Spleen (tissue), 11 donors: ENCODE measurements around the gene SRPRA. TPM values are rescaled to one million over a fixed set of nuclear protein-coding genes. Genes with fewer than 3 reads are reported as not detected.
"Not testable (repeated sequence)": the region's sequence is repeated elsewhere in the genome, so short reads cannot be mapped to it uniquely, and the experiment has no call there.

Source experiments
- DNase-seq: peaks from one replicate; pipeline ENCODE4 v3.0.0-alpha.2; 2020
- H3K27ac ChIP-seq, 8 donors: fragments of 200-600 bp; sonication (generic) in 7 of 8; 1 replicate in 4 of 8; 2 replicates in 4 of 8; pipeline versions ENCODE4 v1.5.0 to v1.8.0; 2016 to 2021; ENCODE audit warnings: inconsistent platforms in 4 of 8, mild to moderate bottlenecking in 4 of 8, moderate library complexity in 1 of 8
- H3K27me3 ChIP-seq, 7 donors: fragments of 200-600 bp; sonication (generic) in 6 of 7; replicated peaks in 1 of 7; 1 replicate in 4 of 7; 2 replicates in 3 of 7; pipeline versions ENCODE4 v1.5.0 to v1.8.0; 2016 to 2021; ENCODE audit warnings: inconsistent platforms in 3 of 7, mild to moderate bottlenecking in 1 of 7
- H3K36me3 ChIP-seq, 6 donors: fragments of 200-600 bp; sonication (generic) in 5 of 6; 1 replicate in 4 of 6; 2 replicates in 2 of 6; pipeline versions ENCODE4 v1.5.0 to v1.8.0; 2016 to 2021; ENCODE audit warnings: inconsistent platforms in 2 of 6
- H3K4me1 ChIP-seq, 6 donors: fragments of 200-600 bp; sonication (generic) in 5 of 6; 1 replicate in 3 of 6; 2 replicates in 3 of 6; pipeline versions ENCODE4 v1.5.0 to v1.8.0; 2016 to 2021; ENCODE audit warnings: inconsistent platforms in 3 of 6
- H3K4me3 ChIP-seq, 8 donors: fragments of 200-600 bp; sonication (generic) in 7 of 8; 1 replicate in 4 of 8; 2 replicates in 4 of 8; pipeline versions ENCODE4 v1.5.0 to v1.8.0; 2016 to 2021; ENCODE audit warnings: inconsistent platforms in 4 of 8, mild to moderate bottlenecking in 4 of 8, moderate library complexity in 2 of 8
- H3K9me3 ChIP-seq, 8 donors: fragments of 200-600 bp; sonication (generic) in 7 of 8; 1 replicate in 4 of 8; 2 replicates in 4 of 8; pipeline versions ENCODE4 v1.5.0 to v1.8.0; 2016 to 2021; ENCODE audit warnings: inconsistent platforms in 4 of 8
- CTCF ChIP-seq, 11 experiments: fragments of 200-600 bp in 7 of 11; fragments of 450-650 bp in 4 of 11; sonication (generic) in 4 of 11; IDR thresholded peaks in 8 of 11; conservative IDR thresholded peaks in 3 of 11; 1 replicate in 7 of 11; 2 replicates in 4 of 11; pipeline versions ENCODE4 v1.4.0 to v1.8.0; 2016 to 2021; ENCODE audit warnings: antibody characterized with exemption in 11 of 11, inconsistent platforms in 4 of 11, mild to moderate bottlenecking in 1 of 11
- POLR2A ChIP-seq, 3 donors: fragments of 450-650 bp; IDR thresholded peaks; one replicate each; pipeline ENCODE4 v1.5.1; 2017; ENCODE audit warnings: antibody characterized with exemption in 3 of 3, mild to moderate bottlenecking in 1 of 3
- POLR2AphosphoS5 ChIP-seq, 3 donors: sonication (generic); formaldehyde crosslinking; IDR thresholded peaks; one replicate each; pipeline ENCODE4 v1.5.1; 2017; ENCODE audit warnings: antibody characterized with exemption in 3 of 3
- WGBS, 5 donors: extraction: QIAGEN DNeasy Blood & Tissue Kit in 3 of 5; methylation state at CpG; one replicate each; pipeline versions ENCODE4 v1.1.5 to v1.1.7; 2013 to 2018; 5-methylcytosine and 5-hydroxymethylcytosine counted together
- intact Hi-C: fragments of 100-400 bp; cut with DNase I; formaldehyde crosslinking; loops from one replicate; pipeline ENCODE4 v1.15.0; 2023; ENCODE audit warnings: low total_unique reads
- polyA plus RNA-seq, 3 donors: library from polyadenylated mRNA; stranded (reverse); fragments of 200-250 nt; gene quantifications; one replicate each; pipeline ENCODE4 v1.2.1, GENCODE V29; 2013
- total RNA-seq, 7 donors: library from RNA; depleted of rRNA in 3 of 7; stranded (reverse); fragments of >200 nt in 3 of 7; fragmentation: NEBNext Ultra II Directional in 4 of 7; extraction: Animal tissue kit (Norgen Biotek cat#: 25700) in 4 of 7; gene quantifications; one replicate each; pipeline versions ENCODE4 v1.1.0 to v1.2.1, GENCODE V29; 2016 to 2021
- donor health status: healthy with polysubstance abuse.
- donor health status: DM: no; HTN: no; CAD: no; lungs with moderate emphysema.
- donor health status: DM: no; HTN: no; CAD: no.
- donor health status: Bipolar disorder and iron deficiency.
- donor health status: healthy.
- donor health status: DM: no; HTN: no; CAD: no.
- donor health status: DM: yes; HTN: yes; CAD: no.

The SRPRA gene
- total and polyA plus RNA-seq, 10 donors, result 30.9 to 130 (median 110) TPM

- no peak overlapping the region for H3K27ac ChIP-seq
- H3K27me3 ChIP-seq, result no peaks in the 10 kb centered on the region
- H3K36me3 ChIP-seq, result peaks cover 0 to 90% (median 28%) of the 10 kb centered on the region in 6 donors
- intact Hi-C loops, result no loop called here
- no peak for TF ChIP-seq POLR2AphosphoS5 (IDR thresholded peaks at IDR 0.05)
- no peak for TF ChIP-seq POLR2A (IDR thresholded peaks at IDR 0.05)
- TF ChIP-seq CTCF (IDR thresholded peaks at IDR 0.05 in 8 of 11, conservative IDR thresholded peaks at IDR 0.05 in 3 of 11), result no peak
- peaks cover 0 to 9% (median 0%) of the 10 kb centered on the region in 6 donors for H3K4me1 ChIP-seq
- DNase-seq, result no peak
- no peaks in the 10 kb centered on the region for H3K9me3 ChIP-seq
- no peak overlapping the region for H3K4me3 ChIP-seq
- WGBS, 5 donors, result 88 to 94% (median 93%) methylated on average over 4 of the region's 4 CpGs
Observed at GRCh38 chr11:126256216-126256615, 12.5 kb downstream of the SRPRA start.

DNA sequence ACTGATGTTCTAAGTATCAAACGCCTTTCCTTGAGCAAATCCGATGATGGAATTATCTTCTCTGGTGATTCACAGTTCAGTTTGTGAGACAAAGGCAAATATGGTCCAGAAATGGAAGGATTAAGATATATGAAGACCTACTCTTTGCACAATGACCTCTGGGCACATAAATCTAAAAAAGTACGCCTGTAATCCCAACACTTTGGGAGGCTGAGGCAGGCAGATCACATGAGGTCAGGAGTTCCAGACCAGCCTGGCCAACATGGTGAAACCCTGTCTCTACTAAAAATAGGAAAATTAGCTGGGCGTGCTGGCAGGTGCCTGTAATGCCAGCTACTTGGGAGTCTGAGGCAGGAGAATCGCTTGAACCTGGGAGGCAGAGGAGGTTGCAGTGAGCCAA lies 13.2 kb downstream of the SRPRA start:
- H3K4me1 ChIP-seq, H3K27me3 ChIP-seq, H3K27ac ChIP-seq, DNase-seq, H3K9me3 ChIP-seq, H3K4me3 ChIP-seq, intact Hi-C loops: not testable (repeated sequence)
- WGBS, 5 donors, result 95 to 99% (median 98%) methylated on average over 5 of the region's 5 CpGs
- H3K36me3 ChIP-seq, result peaks cover 0 to 90% (median 30%) of the 10 kb centered on the region in 6 donors

- Histone ChIP-seq H3K27me3 (no peaks in the 10 kb centered on the region), H3K36me3 (peaks cover 0 to 90% (median 30%) of the 10 kb centered on the region in 6 donors)
- intact Hi-C loops, result no loop called here
Observed at GRCh38 chr11:126254819-126255218, 13.9 kb downstream of the SRPRA start.

DNA sequence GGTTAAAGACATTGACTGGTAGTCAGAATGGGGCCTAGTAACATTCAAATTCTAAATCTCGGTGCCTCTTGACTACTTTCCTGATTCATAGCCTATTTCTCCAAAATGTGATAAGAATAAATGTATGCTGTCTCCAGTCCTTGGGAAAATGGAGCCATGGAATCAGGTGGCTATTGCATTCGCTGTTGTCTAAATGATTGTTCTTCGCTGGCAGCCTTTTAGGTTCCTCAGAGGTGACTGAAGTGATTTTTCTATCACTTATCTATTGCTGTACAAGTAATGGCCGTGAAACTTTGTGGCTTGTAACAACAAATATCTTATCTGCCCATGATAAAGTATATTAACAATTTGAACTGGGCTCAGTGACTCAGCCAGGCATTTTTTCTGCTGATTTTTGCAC lies 15.4 kb downstream of the SRPRA start:
- Histone ChIP-seq H3K36me3 (peaks cover 0 to 95% (median 30%) of the 10 kb centered on the region in 6 donors), H3K27me3 (no peaks in the 10 kb centered on the region), H3K4me1 (no peaks in the 10 kb centered on the region), H3K4me3 (no peak overlapping the region), H3K9me3 (no peaks in the 10 kb centered on the region), H3K27ac (no peak overlapping the region)
- 84 to 98% (median 98%) methylated on average over 4 of the region's 4 CpGs for WGBS, 5 donors
- intact Hi-C loops, result no loop called here
- TF ChIP-seq POLR2AphosphoS5 (IDR thresholded peaks at IDR 0.05) (no peak), CTCF (IDR thresholded peaks at IDR 0.05 in 8 of 11, conservative IDR thresholded peaks at IDR 0.05 in 3 of 11) (no peak), POLR2A (IDR thresholded peaks at IDR 0.05) (no peak)
- DNase-seq, result no peak

More at GRCh38 chr11:126254819-126255218, 13.9 kb downstream of the SRPRA start:
- H3K4me1 ChIP-seq, result no peaks in the 10 kb centered on the region
- WGBS, 5 donors, result 67 to 77% (median 74%) methylated on average over 1 of the region's 1 CpG
- no peak overlapping the region for H3K4me3 ChIP-seq
- H3K27ac ChIP-seq, result no peak overlapping the region
- no peak for DNase-seq
- H3K9me3 ChIP-seq, result no peaks in the 10 kb centered on the region
- TF ChIP-seq CTCF (IDR thresholded peaks at IDR 0.05 in 8 of 11, conservative IDR thresholded peaks at IDR 0.05 in 3 of 11), result no peak
- TF ChIP-seq POLR2A (IDR thresholded peaks at IDR 0.05), result no peak
- no peak for TF ChIP-seq POLR2AphosphoS5 (IDR thresholded peaks at IDR 0.05)

GRCh38 chr11:126246636-126247035 lies 22.1 kb downstream of the SRPRA start:
- H3K4me3 ChIP-seq, result no peak overlapping the region
- peak overlapping the region in 5 of 8 donors; percentile 10 to 41 (median 15) for H3K27ac ChIP-seq
- DNase-seq, result no peak
- H3K9me3 ChIP-seq, result no peaks in the 10 kb centered on the region
- no peaks in the 10 kb centered on the region for H3K27me3 ChIP-seq
- peaks cover 0 to 91% (median 20%) of the 10 kb centered on the region in 6 donors for H3K36me3 ChIP-seq
- H3K4me1 ChIP-seq, result peaks cover 0 to 12% (median 2%) of the 10 kb centered on the region in 6 donors
- TF ChIP-seq POLR2A (IDR thresholded peaks at IDR 0.05) (no peak), POLR2AphosphoS5 (IDR thresholded peaks at IDR 0.05) (no peak), CTCF (IDR thresholded peaks at IDR 0.05 in 8 of 11, conservative IDR thresholded peaks at IDR 0.05 in 3 of 11) (no peak)
- intact Hi-C loops, result no loop called here
- WGBS, 5 donors, result 69 to 87% (median 79%) methylated on average over 2 of the region's 2 CpGs
